H1 (cell line): Measurements from ENCODE around the gene PPFIA2. TPM values are rescaled to one million over a fixed set of nuclear protein-coding genes. Genes with fewer than 3 reads are reported as not detected.

Experiments used
- CTCF ChIA-PET: fragments of 300-600 bp; sonication (Branson Sonifier 250); formaldehyde crosslinking; loops from one replicate; lab custom pipeline; 2021; ENCODE audit not compliant: partially characterized antibody; lab: Charles Lee
- POLR2A ChIA-PET: fragments of 300-600 bp; sonication (Branson Sonifier 250); formaldehyde crosslinking; loops from one replicate; lab custom pipeline; 2021; ENCODE audit warnings: inconsistent platforms; ENCODE audit not compliant: partially characterized antibody; lab: Charles Lee
- DNase-seq, 2 experiments: peaks; one replicate each; pipeline versions ENCODE4 v3.0.0 to v3.0.0-alpha.2; 2010 to 2022; ENCODE audit warnings: low spot score in 2 of 2, low read depth in 1 of 2, mixed read lengths in 1 of 2
- FAIRE-seq: peaks from 2 replicates; lab custom pipeline; 2011; peaks lifted over from hg19 to GRCh38; lab: Jason Lieb, UNC
- H2AFZ ChIP-seq: 2 replicates; pipeline ENCODE4 v1.8.1; 2012; ENCODE audit warnings: low read length, inconsistent platforms
- H2AK5ac ChIP-seq: 2 replicates; pipeline ENCODE4 v1.6.1; 2013; ENCODE audit warnings: low read depth, low read length
- H2BK120ac ChIP-seq: replicated peaks from 2 replicates; pipeline ENCODE3; 2013; ENCODE audit warnings: low read depth, low read length, inconsistent platforms
- H2BK12ac ChIP-seq: 2 replicates; pipeline ENCODE4 v1.6.1; 2013; ENCODE audit warnings: low read depth, low read length
- H2BK15ac ChIP-seq: 2 replicates; pipeline ENCODE4 v1.6.1; 2013; ENCODE audit warnings: low read length
- H2BK20ac ChIP-seq: 2 replicates; pipeline ENCODE4 v1.6.1; 2013; ENCODE audit warnings: low read length
- H2BK5ac ChIP-seq: 2 replicates; pipeline ENCODE4 v1.6.1; 2013; ENCODE audit warnings: low read depth, low read length
- H3K14ac ChIP-seq: 2 replicates; pipeline ENCODE4 v1.6.1; 2013; ENCODE audit warnings: inconsistent platforms; ENCODE audit not compliant: insufficient read length
- H3K18ac ChIP-seq: 2 replicates; pipeline ENCODE4 v1.6.1; 2013; ENCODE audit warnings: low read length; ENCODE audit errors: extremely low read depth
- H3K23ac ChIP-seq: 2 replicates; pipeline ENCODE4 v1.6.1; 2013; ENCODE audit warnings: inconsistent platforms; ENCODE audit not compliant: insufficient read length
- H3K23me2 ChIP-seq: 2 replicates; pipeline ENCODE4 v1.6.1; 2013; ENCODE audit warnings: low read depth, low read length
- H3K27ac ChIP-seq: 2 replicates; pipeline ENCODE4 v1.6.1; 2011; ENCODE audit warnings: low read depth, low read length, inconsistent platforms
- H3K27me3 ChIP-seq, 4 experiments: replicated peaks in 1 of 4; 1 replicate in 1 of 4; 2 replicates in 3 of 4; pipeline versions ENCODE4 v1.6.1 to v1.8.1; 2011 to 2013; ENCODE audit warnings: low read length in 3 of 4, mild to moderate bottlenecking in 3 of 4, inconsistent platforms in 2 of 4, mixed read lengths in 2 of 4, moderate library complexity in 1 of 4; ENCODE audit not compliant: control insufficient read depth in 3 of 4, insufficient read depth in 3 of 4; ENCODE audit errors: extremely low read depth in 1 of 4
- H3K36me3 ChIP-seq, 4 experiments: 2 replicates each; pipeline versions ENCODE4 v1.6.1 to v1.8.1; 2011 to 2013; ENCODE audit warnings: mild to moderate bottlenecking in 4 of 4, low read length in 3 of 4, moderate library complexity in 2 of 4, control low read depth in 1 of 4, inconsistent platforms in 1 of 4; ENCODE audit not compliant: insufficient read depth in 4 of 4, control insufficient read depth in 2 of 4
- H3K4ac ChIP-seq: replicated peaks from 2 replicates; pipeline ENCODE3; 2013; ENCODE audit warnings: low read length, low read depth, mixed read lengths, inconsistent platforms; ENCODE audit not compliant: insufficient read length
- H3K4me1 ChIP-seq, 4 experiments: replicated peaks in 1 of 4; 1 replicate in 1 of 4; 2 replicates in 3 of 4; pipeline versions ENCODE4 v1.6.1 to v1.8.1; 2011 to 2013; ENCODE audit warnings: low read length in 3 of 4, inconsistent platforms in 2 of 4, mixed read lengths in 1 of 4; ENCODE audit not compliant: insufficient read depth in 4 of 4, control insufficient read depth in 3 of 4
- H3K4me2 ChIP-seq, 2 experiments: 2 replicates each; pipeline versions ENCODE4 v1.6.1 to v1.8.1; 2011 to 2013; ENCODE audit warnings: low read depth in 2 of 2, low read length in 2 of 2, control low read depth in 1 of 2, inconsistent platforms in 1 of 2, mild to moderate bottlenecking in 1 of 2; ENCODE audit not compliant: insufficient read depth in 1 of 2
- H3K4me3 ChIP-seq, 4 experiments: fragments of 200-600, 300-600 bp in 1 of 4; sonication (generic), shearing (Covaris generic), sonication (Bioruptor Twin) in 1 of 4; 2 replicates each; pipeline versions ENCODE4 v1.5.1 to v1.8.1; 2011 to 2016; ENCODE audit warnings: low read length in 4 of 4, low read depth in 3 of 4, control low read depth in 2 of 4, inconsistent platforms in 2 of 4, mild to moderate bottlenecking in 2 of 4, mixed read lengths in 1 of 4, moderate library complexity in 1 of 4; ENCODE audit not compliant: insufficient read depth in 2 of 4; ENCODE audit errors: extremely low read depth in 1 of 4
- H3K56ac ChIP-seq: replicated peaks from 2 replicates; pipeline ENCODE3; 2013; ENCODE audit warnings: low read depth, mild to moderate bottlenecking, mixed read lengths, low read length, inconsistent platforms; ENCODE audit not compliant: insufficient read length
- H3K79me1 ChIP-seq: 2 replicates; pipeline ENCODE4 v1.6.1; 2013; ENCODE audit warnings: low read depth, low read length, control low read depth
- H3K79me2 ChIP-seq, 2 experiments: 2 replicates each; pipeline versions ENCODE4 v1.6.1 to v1.8.1; 2012 to 2013; ENCODE audit warnings: low read length in 2 of 2, mild to moderate bottlenecking in 2 of 2, inconsistent platforms in 1 of 2; ENCODE audit not compliant: insufficient read depth in 2 of 2, control insufficient read depth in 1 of 2
- H3K9ac ChIP-seq, 4 experiments: replicated peaks in 1 of 4; 1 replicate in 1 of 4; 2 replicates in 3 of 4; pipeline versions ENCODE4 v1.6.1 to v1.8.1; 2011 to 2013; ENCODE audit warnings: low read depth in 3 of 4, low read length in 3 of 4, control low read depth in 2 of 4, mild to moderate bottlenecking in 2 of 4, moderate library complexity in 2 of 4, inconsistent platforms in 1 of 4; ENCODE audit errors: extremely low read depth in 1 of 4
- H3K9me3 ChIP-seq, 2 experiments: 2 replicates each; pipeline versions ENCODE4 v1.6.1 to v1.8.1; 2012 to 2013; ENCODE audit warnings: mild to moderate bottlenecking in 2 of 2, moderate library complexity in 2 of 2, control low read depth in 1 of 2, inconsistent platforms in 1 of 2, low read depth in 1 of 2, low read length in 1 of 2, mixed read lengths in 1 of 2; ENCODE audit not compliant: insufficient read depth in 2 of 2
- H4K20me1 ChIP-seq, 2 experiments: replicated peaks in 1 of 2; 2 replicates each; pipeline versions ENCODE3 to v1.8.1; 2011 to 2013; ENCODE audit warnings: inconsistent platforms in 2 of 2, low read length in 2 of 2, mild to moderate bottlenecking in 1 of 2; ENCODE audit not compliant: insufficient read depth in 2 of 2, control insufficient read depth in 1 of 2
- H4K5ac ChIP-seq: 2 replicates; pipeline ENCODE4 v1.6.1; 2013; ENCODE audit warnings: low read length, low read depth, mixed read lengths, inconsistent platforms; ENCODE audit not compliant: insufficient read length
- H4K8ac ChIP-seq: 2 replicates; pipeline ENCODE4 v1.8.0; 2013; ENCODE audit warnings: mild to moderate bottlenecking, moderate library complexity, low read length, inconsistent platforms; ENCODE audit not compliant: insufficient read depth; ENCODE audit errors: extremely low read depth
- H4K91ac ChIP-seq: replicated peaks from 2 replicates; pipeline ENCODE3; 2013; ENCODE audit warnings: low read length, mixed read lengths, inconsistent platforms; ENCODE audit not compliant: insufficient read length
- ASH2L ChIP-seq: fragments of 200-600, 300-600 bp; sonication (generic); IDR thresholded peaks from one replicate; pipeline ENCODE4 v1.7.1; 2017; ENCODE audit warnings: low read length
- BCL11A ChIP-seq, 2 experiments: IDR thresholded peaks; one replicate each; pipeline ENCODE4 v1.6.1; 2011; ENCODE audit warnings: low read depth in 2 of 2, low read length in 2 of 2, mild to moderate bottlenecking in 2 of 2
- CHD1 ChIP-seq: IDR thresholded peaks from 2 replicates; pipeline ENCODE4 v1.6.1; 2012; ENCODE audit warnings: low read depth, low read length, improper control_type of control experiment
- EGR1 ChIP-seq: IDR thresholded peaks from 2 replicates; pipeline ENCODE4 v1.6.1; 2011; ENCODE audit warnings: low read depth, low read length, borderline replicate concordance
- EZH2 ChIP-seq: fragments of 200-600 bp; sonication (generic); IDR thresholded peaks from 2 replicates; pipeline ENCODE4 v1.7.1; 2012; ENCODE audit warnings: low read depth, mild to moderate bottlenecking, moderate library complexity, low read length, inconsistent platforms; ENCODE audit not compliant: severe bottlenecking
- HDAC2 ChIP-seq, 2 experiments: fragments of 300-600 bp in 1 of 2; sonication (generic) in 1 of 2; IDR thresholded peaks; 2 replicates each; pipeline ENCODE4 v1.6.1; 2011 to 2012; ENCODE audit warnings: low read depth in 2 of 2, low read length in 2 of 2, mild to moderate bottlenecking in 2 of 2, moderate library complexity in 2 of 2, borderline replicate concordance in 1 of 2, inconsistent platforms in 1 of 2
- JUN ChIP-seq: IDR thresholded peaks from 2 replicates; pipeline ENCODE4 v1.6.1; 2011; ENCODE audit warnings: low read depth, mild to moderate bottlenecking, improper control_type of control experiment, low read length
- MAFK ChIP-seq: IDR thresholded peaks from 2 replicates; pipeline ENCODE4 v1.6.1; 2012; ENCODE audit warnings: low read depth, mild to moderate bottlenecking, improper control_type of control experiment, low read length
- SP1 ChIP-seq: IDR thresholded peaks from 2 replicates; pipeline ENCODE4 v1.6.1; 2011; ENCODE audit warnings: low read depth, low read length
- SP4 ChIP-seq: IDR thresholded peaks from 2 replicates; pipeline ENCODE4 v1.6.1; 2012; ENCODE audit warnings: low read length, inconsistent platforms
- TAF7 ChIP-seq: optimal IDR thresholded peaks from 2 replicates; pipeline ENCODE3; 2011; ENCODE audit warnings: low read depth, mild to moderate bottlenecking, inconsistent platforms, low read length, moderate library complexity, borderline replicate concordance
- polyA plus RNA-seq, 7 experiments: library from polyadenylated mRNA; depleted of rRNA in 3 of 7; stranded (reverse) in 5 of 7; unstranded in 2 of 7; fragments of >200 nt in 5 of 7; fragments of 200-250 nt in 2 of 7; gene quantifications; 1 replicate in 5 of 7; 2 replicates in 1 of 7; 4 replicates in 1 of 7; pipeline versions ENCODE4 v1.2.1 to v1.2.3, GENCODE V29; 2011 to 2013; ENCODE audit warnings: missing spikeins in 2 of 7, mixed read lengths in 2 of 7
- total RNA-seq: library from RNA; stranded (reverse); fragmentation: NEBNext Ultra II Directional; extraction: Animal tissue kit (Norgen Biotek cat#: 25700); gene quantifications from 2 replicates; pipeline ENCODE4 v1.2.1, GENCODE V29; 2021
- TF ChIP-seq, protein P1 (sequence below): IDR thresholded peaks from 2 replicates; pipeline ENCODE4 v1.6.1; 2012; ENCODE audit warnings: inconsistent platforms
- TF ChIP-seq, protein P2 (sequence below): IDR thresholded peaks from 2 replicates; pipeline ENCODE4 v1.6.1; 2011; ENCODE audit warnings: low read length, improper control_type of control experiment

The PPFIA2 gene
- total and polyA plus RNA-seq, 2 of the 8 experiments (the other 6 are each of a cell fraction or from before 2014, with no cell fraction given), result 1.2 to 1.8 TPM

DNA sequence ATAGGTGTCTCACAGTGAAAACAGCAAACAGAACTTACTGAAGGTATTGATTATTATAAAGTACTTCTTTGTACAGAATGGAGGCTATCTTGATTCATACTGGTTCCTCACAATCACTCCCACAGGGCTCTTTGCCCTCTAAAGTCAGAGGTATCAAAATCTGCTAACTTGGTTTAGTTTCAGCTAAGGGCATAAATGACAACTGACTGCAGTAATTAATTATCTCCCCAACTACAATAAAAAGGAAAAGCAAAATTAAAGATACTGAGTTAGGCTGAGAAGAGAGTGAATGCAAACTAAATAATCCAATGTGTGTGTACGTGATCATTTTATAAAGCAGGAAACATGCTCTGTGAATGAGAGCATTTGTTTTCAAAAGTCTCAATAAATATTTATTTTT, 342.6 kb downstream of the PPFIA2 start (continued):
- TF ChIP-seq, protein P1, sequence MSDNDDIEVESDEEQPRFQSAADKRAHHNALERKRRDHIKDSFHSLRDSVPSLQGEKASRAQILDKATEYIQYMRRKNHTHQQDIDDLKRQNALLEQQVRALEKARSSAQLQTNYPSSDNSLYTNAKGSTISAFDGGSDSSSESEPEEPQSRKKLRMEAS, result no peak

DNA sequence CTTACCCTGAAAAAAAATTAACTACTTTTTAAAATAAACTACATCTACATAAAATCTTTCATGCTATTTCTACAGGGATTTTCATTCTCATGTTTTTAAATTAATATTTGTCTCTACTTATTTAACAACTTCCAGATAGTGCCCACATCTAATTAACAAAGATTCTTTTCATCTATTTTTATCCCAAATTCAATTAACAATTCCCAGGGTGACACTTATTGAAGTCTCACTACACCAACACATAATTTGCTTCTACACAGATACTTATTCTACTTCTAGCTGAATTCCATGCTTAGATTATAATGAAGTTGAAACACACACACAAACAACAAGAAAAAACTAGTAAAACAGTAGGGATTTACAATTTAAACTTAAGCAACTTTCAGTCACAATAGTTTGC, 344.7 kb downstream of the PPFIA2 start:
- Histone ChIP-seq H3K9me3 (no peaks in the 10 kb centered on the region), H3K9ac (no peak overlapping the region), H4K20me1 (no peaks in the 10 kb centered on the region), H3K23ac (no peak overlapping the region), H4K8ac (no peak overlapping the region), H3K56ac (no peak overlapping the region), H3K79me2 (no peaks in the 10 kb centered on the region), H4K91ac (no peak overlapping the region), H3K18ac (no peak overlapping the region), H2BK12ac (no peak overlapping the region), H3K4me2 (no peak overlapping the region), H3K27ac (no peak overlapping the region), H4K5ac (no peak overlapping the region), H3K79me1 (no peaks in the 10 kb centered on the region), H3K27me3 (no peaks in the 10 kb centered on the region), H2BK15ac (no peak overlapping the region), H3K36me3 (no peaks in the 10 kb centered on the region), H2BK20ac (no peak overlapping the region), H3K4me1 (no peaks in the 10 kb centered on the region; a peak in 1 of 7 replicates), H2BK120ac (no peak overlapping the region), H3K23me2 (no peaks in the 10 kb centered on the region), H2AFZ (no peak overlapping the region), H3K14ac (no peak overlapping the region), H2BK5ac (no peak overlapping the region), H2AK5ac (no peak overlapping the region), H3K4me3 (no peak overlapping the region), H3K4ac (no peak overlapping the region)
- ChIA-PET CTCF (no interaction called here), POLR2A (no interaction called here)
- no peak for DNase-seq
- no peak for FAIRE-seq
- TF ChIP-seq JUN, result no peak
- no peak for TF ChIP-seq ASH2L
- no peak for TF ChIP-seq SP4
- TF ChIP-seq MAFK, result no peak
- no peak for TF ChIP-seq EGR1
- TF ChIP-seq, protein P2, sequence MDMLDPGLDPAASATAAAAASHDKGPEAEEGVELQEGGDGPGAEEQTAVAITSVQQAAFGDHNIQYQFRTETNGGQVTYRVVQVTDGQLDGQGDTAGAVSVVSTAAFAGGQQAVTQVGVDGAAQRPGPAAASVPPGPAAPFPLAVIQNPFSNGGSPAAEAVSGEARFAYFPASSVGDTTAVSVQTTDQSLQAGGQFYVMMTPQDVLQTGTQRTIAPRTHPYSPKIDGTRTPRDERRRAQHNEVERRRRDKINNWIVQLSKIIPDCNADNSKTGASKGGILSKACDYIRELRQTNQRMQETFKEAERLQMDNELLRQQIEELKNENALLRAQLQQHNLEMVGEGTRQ, result no peak
- no peak for TF ChIP-seq BCL11A (IDR thresholded peaks at IDR 0.05; ENCODE audit: low read depth in 2 of 2, low read length in 2 of 2)
- no peak for TF ChIP-seq HDAC2 (IDR thresholded peaks at IDR 0.05; ENCODE audit: borderline replicate concordance in 1 of 2, low read depth in 2 of 2, low read length in 2 of 2)
- TF ChIP-seq SP1, result no peak
- TF ChIP-seq CHD1, result no peak
- no peak for TF ChIP-seq TAF7
- TF ChIP-seq EZH2, result no peak
